NCI-H2029 (cell line): ENCODE results near the gene PARVG.

Source experiments
- DNase-seq: peaks from one replicate; lab custom pipeline; 2025; lab: John Stamatoyannopoulos, UW

PARVG gene, protein sequence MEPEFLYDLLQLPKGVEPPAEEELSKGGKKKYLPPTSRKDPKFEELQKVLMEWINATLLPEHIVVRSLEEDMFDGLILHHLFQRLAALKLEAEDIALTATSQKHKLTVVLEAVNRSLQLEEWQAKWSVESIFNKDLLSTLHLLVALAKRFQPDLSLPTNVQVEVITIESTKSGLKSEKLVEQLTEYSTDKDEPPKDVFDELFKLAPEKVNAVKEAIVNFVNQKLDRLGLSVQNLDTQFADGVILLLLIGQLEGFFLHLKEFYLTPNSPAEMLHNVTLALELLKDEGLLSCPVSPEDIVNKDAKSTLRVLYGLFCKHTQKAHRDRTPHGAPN

GRCh38 chr22:44180706-44181032 lies at the start of gene PARVG:
TSS of gene PARVG (plus strand) at chr22:44180925. CDS start at chr22:44183330, 2,405 bp downstream.
- no peak for DNase-seq

DNA sequence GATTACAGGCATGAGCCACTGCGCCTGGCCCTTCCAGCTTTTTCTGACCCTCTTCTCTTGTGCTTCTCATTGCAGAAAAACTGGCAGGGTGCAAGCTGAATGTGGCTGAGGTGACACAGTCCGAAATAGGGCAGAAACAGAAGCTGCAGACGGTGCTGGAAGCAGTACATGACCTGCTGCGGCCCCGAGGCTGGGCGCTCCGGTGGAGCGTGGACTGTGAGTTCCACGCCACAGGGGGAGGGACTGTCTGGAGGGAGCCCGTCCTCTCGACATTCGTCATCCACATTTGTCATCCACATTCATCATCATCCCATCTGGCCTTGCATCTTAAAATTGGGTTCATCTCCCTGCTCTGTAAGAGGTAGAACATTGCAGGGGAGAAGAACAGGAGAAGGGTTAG lies 49.3 kb upstream of the PARVG start:
- DNase-seq: no peak

DNA sequence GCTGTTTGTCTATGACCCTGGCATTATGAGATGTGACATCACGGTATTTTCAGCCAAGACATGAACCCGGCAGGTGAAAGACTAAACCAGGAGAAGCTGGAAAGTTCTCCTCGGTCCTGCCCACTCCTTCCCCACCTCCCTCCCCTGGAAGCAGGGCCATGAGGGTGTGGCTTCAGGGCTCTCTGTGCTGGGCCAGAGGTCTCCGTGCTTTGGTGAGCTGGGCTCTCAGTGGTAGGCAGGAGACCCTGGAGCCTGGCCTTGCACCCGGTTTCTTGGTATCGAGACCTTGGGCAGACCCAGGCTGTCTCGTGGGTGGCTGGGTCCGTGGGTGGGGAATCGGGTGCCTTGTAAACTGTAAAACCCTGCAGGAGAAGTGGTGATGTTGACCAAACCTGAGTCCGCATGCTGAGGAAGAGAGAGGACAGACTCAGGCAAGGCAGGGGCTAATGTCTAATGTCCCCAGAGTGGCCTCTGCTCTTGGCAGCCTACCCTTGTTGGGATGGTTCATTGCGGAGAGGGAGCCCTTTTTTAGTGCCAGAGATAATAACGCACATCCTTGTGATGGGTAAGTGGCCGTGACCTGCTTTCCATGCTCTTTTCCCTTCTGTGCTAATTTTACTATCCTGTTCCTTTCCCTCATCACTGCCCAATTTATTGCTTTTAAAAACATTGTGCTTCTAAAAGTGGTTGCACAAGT lies 48.6 kb upstream of the PARVG start:
- DNase-seq: no peak

DNA sequence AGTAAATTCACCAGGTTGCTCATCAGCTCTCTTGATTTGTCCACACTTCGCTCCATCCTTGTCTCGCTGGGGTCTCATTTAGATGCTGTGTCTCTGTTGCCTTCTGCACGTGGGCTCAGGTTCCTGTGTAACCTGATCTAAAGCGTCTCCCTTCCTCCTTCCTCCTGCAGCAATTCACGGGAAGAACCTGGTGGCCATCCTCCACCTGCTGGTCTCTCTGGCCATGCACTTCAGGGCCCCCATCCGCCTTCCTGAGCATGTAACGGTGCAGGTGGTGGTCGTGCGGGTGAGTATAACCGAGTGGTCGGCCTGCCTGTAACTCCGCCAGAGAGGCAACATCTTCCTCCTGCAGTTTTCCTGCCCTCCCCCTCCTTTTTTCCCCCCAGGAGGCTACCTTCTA lies 48.0 kb upstream of the PARVG start:
- no peak for DNase-seq

- no peak for DNase-seq
Observed at GRCh38 chr22:44133161-44133560, 47.6 kb upstream of the PARVG start.

- no peak for DNase-seq
Observed at GRCh38 chr22:44133901-44134571, 46.7 kb upstream of the PARVG start.

- no peak for DNase-seq
Observed at GRCh38 chr22:44136112-44136511, 44.6 kb upstream of the PARVG start.

GRCh38 chr22:44136786-44137185 lies 43.9 kb upstream of the PARVG start:
- no peak for DNase-seq

- no peak for DNase-seq
Observed at GRCh38 chr22:44137415-44137814, 43.3 kb upstream of the PARVG start.

GRCh38 chr22:44139773-44140172 lies 41.0 kb upstream of the PARVG start:
- DNase-seq: peak; percentile 87

- DNase-seq: no peak
Observed at GRCh38 chr22:44142421-44143104, 38.2 kb upstream of the PARVG start.

GRCh38 chr22:44143105-44143474 lies 37.6 kb upstream of the PARVG start:
- DNase-seq: peak; percentile 67

GRCh38 chr22:44143579-44143978 lies 37.1 kb upstream of the PARVG start:
- DNase-seq: no peak

GRCh38 chr22:44144046-44144569 lies 36.6 kb upstream of the PARVG start:
- no peak for DNase-seq

GRCh38 chr22:44145544-44145943 lies 35.2 kb upstream of the PARVG start:
- no peak for DNase-seq

- no peak for DNase-seq
Observed at GRCh38 chr22:44146088-44146861, 34.5 kb upstream of the PARVG start.

DNA sequence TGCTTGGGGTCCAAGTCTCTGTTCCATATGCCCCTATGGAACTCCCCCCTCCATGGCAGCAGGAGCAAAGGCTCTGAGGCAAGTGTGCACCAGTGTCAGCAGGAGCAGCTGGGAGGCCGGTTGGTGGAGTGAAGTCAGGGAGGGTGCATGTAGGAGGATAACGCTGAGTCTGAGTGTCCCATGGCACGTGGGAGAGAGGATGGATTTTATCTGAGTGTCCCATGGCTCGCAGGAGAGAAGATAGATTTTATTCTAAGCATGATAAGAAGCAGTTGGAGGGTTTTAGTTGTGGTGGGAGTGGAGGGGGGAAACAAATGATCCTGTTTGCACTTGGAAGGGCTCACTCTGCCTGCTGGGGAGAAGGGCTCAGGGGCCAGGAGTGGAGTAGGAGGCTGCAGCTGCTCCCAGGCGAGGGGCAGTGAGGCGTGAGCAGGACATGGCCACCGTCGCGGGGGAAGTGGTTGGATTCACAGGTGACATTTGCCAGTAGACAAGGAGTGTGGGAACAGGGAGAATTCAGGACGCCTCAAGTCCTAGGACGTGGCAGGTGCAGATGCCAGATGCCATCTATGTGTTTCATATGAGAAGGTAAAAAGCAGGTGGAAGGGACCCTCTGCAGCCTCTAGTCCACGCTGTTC lies 33.6 kb upstream of the PARVG start:
- no peak for DNase-seq

DNA sequence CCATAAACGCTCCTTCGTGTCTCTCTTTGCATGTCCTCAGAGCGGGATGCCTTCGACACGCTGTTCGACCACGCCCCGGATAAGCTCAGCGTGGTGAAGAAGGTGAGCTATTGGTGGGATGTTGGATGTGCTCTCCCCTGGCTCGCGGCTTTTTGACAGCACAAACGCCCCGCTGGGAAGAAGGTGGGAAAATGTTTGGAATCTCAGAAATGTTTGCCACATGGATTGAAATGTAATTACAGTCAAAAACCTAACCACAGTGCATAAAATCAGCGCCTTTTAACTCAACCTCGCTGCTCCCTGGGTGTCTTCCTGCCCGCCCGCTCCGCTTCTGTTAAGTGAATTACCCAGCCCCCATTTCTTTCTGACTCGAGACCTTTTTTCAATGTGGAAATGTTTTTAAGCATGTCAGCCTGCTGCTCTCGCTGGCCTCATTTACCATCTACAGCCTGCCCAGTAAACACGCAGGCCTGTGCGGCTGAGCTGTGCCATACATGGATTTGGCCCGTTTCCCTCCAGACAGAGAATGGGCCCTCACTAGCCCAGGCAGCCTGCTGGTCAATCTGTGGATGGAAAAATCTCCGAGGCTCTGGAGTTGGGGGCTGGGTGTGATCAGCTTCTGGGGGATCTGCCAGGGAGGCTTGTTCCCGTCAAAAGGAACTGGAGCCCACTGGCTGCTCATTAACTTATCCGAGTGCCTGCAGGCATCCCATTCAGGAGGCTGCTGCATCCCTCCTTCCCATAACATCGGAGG lies 32.7 kb upstream of the PARVG start:
- no peak for DNase-seq

- DNase-seq: no peak
Observed at GRCh38 chr22:44151676-44152075, 29.0 kb upstream of the PARVG start.

GRCh38 chr22:44153710-44154109 lies 27.0 kb upstream of the PARVG start:
- DNase-seq: no peak
